OCI-LY3 (cell line): ENCODE results near the gene ERO1A.

Experiments
- H2AFZ ChIP-seq: fragments of 200-600, 300-600 bp; shearing (Covaris generic); 2 replicates; pipeline ENCODE4 v1.6.0; 2014; ENCODE audit warnings: antibody characterized with exemption, low read depth, low read length
- H3K27ac ChIP-seq: fragments of 200-600, 300-600 bp; sonication (generic); 2 replicates; pipeline ENCODE4 v1.5.1; 2014; ENCODE audit warnings: mild to moderate bottlenecking, low read length, moderate library complexity, mixed read lengths
- H3K27me3 ChIP-seq: fragments of 200-600, 300-600 bp; sonication (generic); 2 replicates; pipeline ENCODE4 v1.6.1; 2014; ENCODE audit warnings: low read depth, low read length, mixed read lengths
- H3K36me3 ChIP-seq: fragments of 200-600, 300-600 bp; sonication (generic); replicated peaks from 2 replicates; pipeline ENCODE3; 2014; ENCODE audit warnings: low read depth, low read length, mixed read lengths
- H3K4me1 ChIP-seq: fragments of 300-600, 200-600 bp; sonication (generic); 2 replicates; pipeline ENCODE4 v1.6.1; 2014; ENCODE audit warnings: low read length, mixed read lengths
- H3K4me2 ChIP-seq: fragments of 200-600, 300-600 bp; sonication (generic); 2 replicates; pipeline ENCODE4 v1.6.1; 2014; ENCODE audit warnings: low read length, mixed read lengths
- H3K4me3 ChIP-seq: fragments of 300-600, 200-600 bp; sonication (generic); 2 replicates; pipeline ENCODE4 v1.5.1; 2014; ENCODE audit warnings: antibody characterized with exemption, mild to moderate bottlenecking, low read length, moderate library complexity
- H3K79me2 ChIP-seq: fragments of 300-600, 200-600 bp; shearing (Covaris generic); 2 replicates; pipeline ENCODE4 v1.6.1; 2014; ENCODE audit warnings: mild to moderate bottlenecking, low read length, mixed read lengths
- H3K9ac ChIP-seq: fragments of 300-600, 200-600 bp; shearing (Covaris generic); 2 replicates; pipeline ENCODE4 v1.6.0; 2014; ENCODE audit warnings: mild to moderate bottlenecking, low read length, moderate library complexity
- H3K9me3 ChIP-seq: fragments of 200-600, 300-600 bp; shearing (Covaris generic); 2 replicates; pipeline ENCODE4 v1.6.1; 2014; ENCODE audit warnings: low read length, mixed read lengths; ENCODE audit not compliant: insufficient read depth
- H4K20me1 ChIP-seq: fragments of 200-600, 300-600 bp; sonication (generic); 2 replicates; pipeline ENCODE4 v1.6.1; 2016; ENCODE audit warnings: low read length, mixed read lengths; ENCODE audit not compliant: insufficient read depth
- CTCF ChIP-seq: fragments of 200-600, 300-600 bp; sonication (generic); IDR thresholded peaks from 2 replicates; pipeline ENCODE4 v1.5.1; 2014; ENCODE audit warnings: antibody characterized with exemption, low read length, low read depth
- EZH2phosphoT487 ChIP-seq: fragments of 200-600 bp; shearing (Covaris generic); IDR thresholded peaks from 2 replicates; pipeline ENCODE4 v1.6.1; 2018; ENCODE audit warnings: antibody characterized with exemption, mixed run types, low read depth

The ERO1A gene

GRCh38 chr14:52695481-52696091 lies at the start of gene ERO1A:
TSS of gene ERO1A (minus strand) at chr14:52695558. CDS start at chr14:52695481, 77 bp downstream.
- H3K79me2 ChIP-seq = peaks cover 49% of the 10 kb centered on the region
- H3K4me1 ChIP-seq = peaks cover 16% of the 10 kb centered on the region
- peak within 1 kb of the TSS; percentile 81 for H3K9ac ChIP-seq
- no peak for TF ChIP-seq EZH2phosphoT487
- no peak for TF ChIP-seq CTCF
- no peaks in the 10 kb centered on the region for H3K27me3 ChIP-seq
- peaks cover 5% of the 10 kb centered on the region for H3K36me3 ChIP-seq
- H2AFZ ChIP-seq = peak within 1 kb of the TSS; percentile 75
- H4K20me1 ChIP-seq = peaks cover 34% of the 10 kb centered on the region
- peak within 1 kb of the TSS; percentile 54 for H3K27ac ChIP-seq
- H3K9me3 ChIP-seq = no peaks in the 10 kb centered on the region
- H3K4me2 ChIP-seq = peak within 1 kb of the TSS; percentile 91
- peak within 1 kb of the TSS; percentile 80 for H3K4me3 ChIP-seq

GRCh38 chr14:52741865-52742264 lies 46.5 kb upstream of the ERO1A start:
- TF ChIP-seq CTCF = no peak
- no peak for TF ChIP-seq EZH2phosphoT487
- H3K27ac ChIP-seq = peak overlapping the region; percentile 59
- no peaks in the 10 kb centered on the region for H3K9me3 ChIP-seq
- H3K4me2 ChIP-seq = peak overlapping the region; percentile 62
- H3K4me1 ChIP-seq = peaks cover 16% of the 10 kb centered on the region
- H3K9ac ChIP-seq = peak overlapping the region; percentile 28; the same call in 1 of the 2 replicates
- H3K4me3 ChIP-seq = peak overlapping the region; percentile 33; the same call in 1 of the 2 replicates
- no peaks in the 10 kb centered on the region for H4K20me1 ChIP-seq
- H3K79me2 ChIP-seq = peaks cover 7% of the 10 kb centered on the region
- peaks cover 2% of the 10 kb centered on the region for H3K36me3 ChIP-seq
- no peaks in the 10 kb centered on the region for H3K27me3 ChIP-seq
- H2AFZ ChIP-seq = 0 out of 2 replicates have a peak overlapping the region, but pooled peaks have one; percentile 6

- no peaks in the 10 kb centered on the region for H4K20me1 ChIP-seq
- no peak overlapping the region for H3K4me2 ChIP-seq
- H3K36me3 ChIP-seq = peaks cover 2% of the 10 kb centered on the region
- no peaks in the 10 kb centered on the region for H3K27me3 ChIP-seq
- H3K9ac ChIP-seq = no peak overlapping the region
- peaks cover 7% of the 10 kb centered on the region for H3K79me2 ChIP-seq
- H2AFZ ChIP-seq = no peak overlapping the region
- H3K27ac ChIP-seq = no peak overlapping the region
- H3K9me3 ChIP-seq = no peaks in the 10 kb centered on the region
- peaks cover 16% of the 10 kb centered on the region for H3K4me1 ChIP-seq
- TF ChIP-seq CTCF = no peak
- no peak for TF ChIP-seq EZH2phosphoT487
- no peak overlapping the region for H3K4me3 ChIP-seq
Measured at GRCh38 chr14:52740751-52741150, 45.4 kb upstream of the ERO1A start.

- TF ChIP-seq CTCF = no peak
- no peak for TF ChIP-seq EZH2phosphoT487
- Histone ChIP-seq H3K36me3 (peaks cover 11% of the 10 kb centered on the region), H3K9ac (no peak overlapping the region), H3K4me3 (no peak overlapping the region), H3K4me1 (peaks cover 16% of the 10 kb centered on the region), H3K79me2 (peaks cover 7% of the 10 kb centered on the region), H4K20me1 (no peaks in the 10 kb centered on the region), H3K4me2 (no peak overlapping the region), H2AFZ (no peak overlapping the region), H3K27me3 (no peaks in the 10 kb centered on the region), H3K27ac (no peak overlapping the region), H3K9me3 (no peaks in the 10 kb centered on the region)
Measured at GRCh38 chr14:52738409-52738808, 43.1 kb upstream of the ERO1A start.
